MM.1S (cell line): ENCODE data around the gene ZP2.

Experiments used
- CTCF ChIP-seq: fragments of 300-600 bp; sonication (generic); IDR thresholded peaks from 2 replicates; pipeline ENCODE4 v1.5.1; 2016; ENCODE audit warnings: antibody characterized with exemption, low read length, mixed read lengths
- EZH2 ChIP-seq: fragments of 300-600 bp; sonication (generic); optimal IDR thresholded peaks from 2 replicates; pipeline ENCODE3; 2017; ENCODE audit warnings: low read depth, mild to moderate bottlenecking, antibody characterized with exemption, low read length, mixed read lengths
- EZH2phosphoT487 ChIP-seq: fragments of 300-600 bp; sonication (generic); IDR thresholded peaks from 2 replicates; pipeline ENCODE4 v1.6.1; 2018; ENCODE audit warnings: antibody characterized with exemption, low read length

GRCh38 chr16:21214086-21214485 lies 2.7 kb upstream of the ZP2 start:
- TF ChIP-seq CTCF (no peak), EZH2phosphoT487 (no peak), EZH2 (no peak)
